GM19438 (cell line): ENCODE measurements around the gene OR13C2.
"Not testable (repeated sequence)": the region's sequence is repeated elsewhere in the genome, so short reads cannot be mapped to it uniquely, and the experiment has no call there.

ENCODE experiments used
- ATAC-seq: cut with Tn5 transposase; IDR thresholded peaks from one replicate; pipeline ENCODE4 v1.9.1; 2021; ENCODE audit warnings: low read depth; ENCODE audit not compliant: unreplicated experiment

The OR13C2 gene, protein sequence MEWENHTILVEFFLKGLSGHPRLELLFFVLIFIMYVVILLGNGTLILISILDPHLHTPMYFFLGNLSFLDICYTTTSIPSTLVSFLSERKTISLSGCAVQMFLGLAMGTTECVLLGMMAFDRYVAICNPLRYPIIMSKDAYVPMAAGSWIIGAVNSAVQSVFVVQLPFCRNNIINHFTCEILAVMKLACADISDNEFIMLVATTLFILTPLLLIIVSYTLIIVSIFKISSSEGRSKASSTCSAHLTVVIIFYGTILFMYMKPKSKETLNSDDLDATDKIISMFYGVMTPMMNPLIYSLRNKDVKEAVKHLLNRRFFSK

DNA sequence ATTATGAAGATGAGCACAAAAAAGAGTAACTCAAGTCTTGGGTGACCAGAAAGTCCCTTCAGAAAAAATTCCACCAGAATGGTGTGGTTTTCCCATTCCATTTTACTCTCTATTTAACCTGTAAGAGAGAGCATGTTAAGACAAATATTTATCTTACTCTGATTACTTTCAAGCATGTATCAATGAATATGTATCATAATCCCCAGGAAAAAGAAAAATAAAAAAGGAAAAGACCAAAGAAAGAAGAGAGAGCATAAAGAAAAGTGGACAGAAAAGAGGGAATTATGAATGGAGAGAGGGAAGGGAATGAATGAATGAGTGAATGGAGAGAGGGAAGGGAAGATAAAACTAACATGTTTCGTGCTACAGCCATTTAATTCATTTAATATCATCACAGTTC lies at the start of gene OR13C2:
TSS of gene OR13C2 (minus strand) at position 101 of the 400 bp plus-strand sequence. CDS start at position 101, 0 bp downstream.
- not testable (repeated sequence) for ATAC-seq

DNA sequence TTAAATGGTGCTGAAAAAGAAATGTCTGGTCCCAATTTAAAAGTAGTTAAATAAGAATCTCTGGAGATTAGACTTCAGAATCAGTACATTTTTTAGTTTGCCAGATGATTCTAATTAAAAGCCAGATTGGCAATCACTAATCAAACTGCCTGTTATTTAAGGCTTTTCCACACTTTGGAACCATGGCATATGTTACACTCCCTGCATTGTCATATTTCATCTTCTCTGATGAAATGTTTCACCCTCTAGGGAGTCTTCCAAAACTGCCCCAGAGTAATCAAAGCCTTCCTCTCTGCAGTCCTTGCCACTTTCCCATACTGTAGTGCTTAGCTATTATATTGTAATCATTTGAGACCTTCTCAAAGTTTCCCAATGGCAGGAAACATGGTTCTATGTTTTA lies 30.0 kb upstream of the OR13C2 start:
- ATAC-seq: no peak

DNA sequence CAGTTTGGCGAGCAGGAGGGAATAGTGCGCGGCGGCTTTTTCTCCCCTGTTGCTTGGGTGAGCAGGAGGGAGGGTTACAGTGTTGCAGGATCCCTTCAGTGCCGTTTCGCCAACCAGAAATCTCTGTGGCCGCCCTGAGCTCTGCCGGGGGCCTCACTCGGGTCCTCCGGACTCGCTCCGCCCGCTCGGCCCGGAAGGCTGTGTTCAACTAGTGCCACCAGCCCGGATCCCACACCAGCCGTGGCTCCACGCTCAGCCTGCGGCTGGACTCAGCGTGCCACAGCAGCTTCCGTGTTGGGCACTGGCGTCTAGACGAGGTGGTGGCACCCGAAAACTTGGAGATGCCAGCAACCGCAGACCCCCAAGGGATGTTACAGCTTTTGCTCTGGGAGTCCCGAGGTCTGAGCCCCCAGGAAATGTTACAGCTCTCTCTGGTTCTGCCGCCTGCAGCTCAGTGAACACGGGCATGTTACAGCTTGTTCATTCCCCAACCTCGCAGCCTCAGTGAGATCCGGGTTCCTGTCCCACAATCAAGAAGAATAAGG lies 28.6 kb upstream of the OR13C2 start:
- ATAC-seq: no peak

DNA sequence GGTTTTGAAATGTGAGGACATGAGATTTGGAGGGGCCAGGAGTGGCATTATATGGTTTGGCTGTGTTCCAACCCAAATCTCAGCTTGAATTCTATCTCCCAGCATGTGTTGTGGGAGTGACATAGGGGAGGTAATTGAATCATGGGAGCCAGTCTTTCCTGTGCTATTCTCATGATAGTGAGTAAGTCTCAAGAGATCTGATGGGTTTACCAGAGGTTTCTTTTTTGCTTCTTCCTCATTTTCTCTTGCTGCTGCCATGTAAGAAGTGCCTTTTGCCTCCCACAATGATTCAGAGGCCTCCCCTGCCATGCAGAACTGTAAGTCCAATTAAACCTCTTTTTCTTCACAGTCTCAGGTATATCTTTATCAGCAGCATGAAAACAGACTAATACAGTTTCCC lies 20.5 kb upstream of the OR13C2 start:
- not testable (repeated sequence) for ATAC-seq

DNA sequence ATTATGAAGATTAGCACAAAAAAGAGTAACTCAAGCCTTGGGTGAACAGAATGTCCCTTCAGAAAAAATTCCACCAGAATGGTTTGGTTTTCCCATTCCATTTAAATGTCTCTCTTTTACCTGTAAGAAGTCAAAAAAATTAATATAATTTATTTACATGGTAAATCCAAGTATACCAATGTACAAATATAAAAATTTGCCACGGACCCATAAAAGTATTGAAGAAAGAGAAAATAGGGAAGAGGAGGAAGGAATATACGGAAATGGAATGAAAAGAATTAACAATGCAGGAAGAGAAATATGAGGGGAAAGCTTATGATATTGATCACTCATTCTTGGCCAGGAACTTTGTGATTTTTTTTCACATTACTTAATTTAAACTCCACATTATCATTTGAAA lies 12.7 kb upstream of the OR13C2 start, which contains the start of gene OR13C9:
TSS of gene OR13C9 (minus strand) at position 101 of the 400 bp plus-strand sequence. CDS start at position 101, 0 bp downstream.
- ATAC-seq: no peak

DNA sequence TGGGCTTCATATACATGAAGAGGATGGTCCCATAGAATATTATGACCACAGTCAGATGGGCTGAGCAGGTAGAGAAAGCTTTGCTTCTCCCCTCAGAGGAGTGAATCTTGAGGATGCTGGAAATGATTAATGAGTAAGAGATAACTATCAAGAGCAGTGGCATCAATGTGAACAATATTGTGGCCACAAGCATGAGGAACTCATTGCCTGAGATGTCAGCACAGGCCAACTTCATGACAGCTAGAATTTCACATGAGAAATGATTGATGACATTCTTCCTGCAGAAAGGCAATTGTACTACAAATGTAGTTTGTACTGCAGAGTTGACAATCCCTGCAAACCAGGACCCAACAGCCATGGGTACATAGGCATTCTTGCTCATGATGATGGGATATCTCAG lies 12.0 kb upstream of the OR13C2 start:
- no peak for ATAC-seq

DNA sequence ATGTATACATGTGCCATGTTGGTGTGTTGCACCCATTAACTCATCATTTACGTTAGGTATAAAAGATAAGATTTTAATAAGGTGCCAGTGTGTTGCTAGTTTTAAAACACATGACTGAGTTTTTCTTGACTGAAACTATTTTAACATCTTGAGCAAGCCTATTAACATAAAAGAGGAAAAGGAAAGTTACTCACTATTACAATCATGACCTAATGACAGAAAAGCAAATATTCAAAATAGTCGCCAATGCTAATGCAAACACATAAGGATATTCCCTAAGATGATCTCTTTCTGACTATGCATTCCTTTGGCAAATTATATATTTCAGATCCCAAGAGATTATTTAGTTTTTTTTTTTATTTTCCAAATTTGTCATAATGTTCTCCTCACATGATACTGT lies 5.8 kb upstream of the OR13C2 start:
- no peak for ATAC-seq

DNA sequence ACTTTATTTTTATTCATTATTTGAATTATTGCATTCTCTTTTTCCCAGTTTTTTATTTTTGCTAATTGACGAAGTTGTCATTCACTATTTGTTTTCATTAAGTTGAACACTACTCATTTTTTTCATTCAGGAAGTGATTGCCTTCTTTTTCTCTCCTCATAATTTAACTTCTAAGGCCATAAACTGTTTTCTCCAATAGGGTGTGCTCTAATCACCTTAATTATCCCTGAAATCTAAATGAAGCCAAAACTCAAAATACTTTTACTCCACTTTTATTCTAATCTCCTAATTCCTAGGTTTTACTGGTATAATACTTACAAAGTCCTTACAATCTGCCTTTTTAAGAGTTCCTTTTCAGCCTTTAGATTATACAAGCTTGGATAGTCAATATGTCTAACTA lies 2.9 kb upstream of the OR13C2 start:
- ATAC-seq: no peak

DNA sequence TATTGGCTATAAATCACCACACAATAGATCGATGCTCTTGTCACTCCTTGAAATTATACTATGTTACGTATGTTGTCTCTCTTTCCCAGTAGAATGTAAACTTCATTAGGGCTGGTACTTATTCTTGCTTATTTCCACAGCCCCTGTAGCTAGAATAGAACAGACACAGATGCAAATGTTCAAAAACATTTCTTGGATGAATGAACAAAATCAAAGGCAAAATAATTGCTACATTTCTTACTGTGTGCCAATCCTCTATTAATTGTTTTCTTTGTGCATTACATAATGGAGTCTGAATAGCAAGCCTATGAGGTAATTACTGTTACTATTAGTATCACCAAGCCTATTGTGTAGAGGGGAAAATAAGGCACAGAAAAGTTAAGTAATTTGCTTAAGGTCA lies 725 bp upstream of the OR13C2 start:
- no peak for ATAC-seq

DNA sequence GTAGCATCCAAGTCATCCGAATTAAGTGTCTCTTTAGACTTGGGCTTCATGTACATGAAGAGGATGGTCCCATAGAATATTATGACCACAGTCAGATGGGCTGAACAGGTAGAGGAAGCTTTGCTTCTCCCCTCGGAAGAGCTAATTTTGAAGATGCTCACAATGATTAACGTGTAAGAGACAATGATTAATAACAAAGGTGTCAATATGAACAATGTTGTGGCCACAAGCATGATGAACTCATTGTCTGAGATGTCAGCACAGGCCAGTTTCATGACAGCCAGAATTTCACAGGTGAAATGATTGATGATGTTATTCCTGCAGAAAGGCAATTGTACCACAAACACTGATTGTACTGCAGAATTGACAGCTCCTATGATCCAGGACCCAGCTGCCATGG lies 626 bp downstream of the OR13C2 start:
- no peak for ATAC-seq

DNA sequence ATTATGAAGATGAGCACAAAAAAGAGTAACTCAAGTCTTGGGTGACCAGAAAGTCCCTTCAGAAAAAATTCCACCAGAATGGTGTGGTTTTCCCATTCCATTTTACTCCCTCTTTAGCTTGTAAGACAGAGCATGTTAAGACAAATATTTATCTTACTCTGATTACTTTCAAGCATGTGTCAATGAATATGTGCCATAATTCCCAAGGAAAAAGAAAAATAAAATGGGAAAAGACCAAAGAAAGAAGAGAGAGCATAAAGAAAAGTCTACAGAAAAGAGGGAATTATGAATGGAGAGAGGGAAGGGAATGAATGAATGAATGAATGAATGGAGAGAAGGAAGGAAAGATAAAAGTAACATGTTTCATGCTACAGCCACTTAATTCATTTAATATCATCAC lies 6.1 kb downstream of the OR13C2 start, which contains the start of gene OR13C5:
TSS of gene OR13C5 (minus strand) at position 101 of the 400 bp plus-strand sequence. CDS start at position 101, 0 bp downstream.
- ATAC-seq: not testable (repeated sequence)

DNA sequence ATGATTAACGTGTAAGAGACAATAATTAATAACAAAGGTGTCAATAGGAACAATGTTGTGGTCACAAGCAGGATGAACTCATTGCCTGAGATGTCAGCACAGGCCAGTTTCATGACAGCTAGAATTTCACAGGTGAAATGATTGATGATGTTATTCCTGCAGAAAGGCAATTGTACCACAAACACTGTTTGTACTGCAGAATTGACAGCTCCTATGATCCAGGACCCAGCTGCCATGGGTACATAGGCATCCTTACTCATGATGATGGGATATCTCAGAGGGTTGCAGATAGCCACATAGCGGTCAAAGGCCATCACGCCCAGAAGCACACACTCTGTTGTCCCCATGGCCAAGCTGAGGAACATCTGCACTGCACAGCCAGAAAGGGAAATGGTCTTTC lies 6.7 kb downstream of the OR13C2 start:
- ATAC-seq: not testable (repeated sequence)

DNA sequence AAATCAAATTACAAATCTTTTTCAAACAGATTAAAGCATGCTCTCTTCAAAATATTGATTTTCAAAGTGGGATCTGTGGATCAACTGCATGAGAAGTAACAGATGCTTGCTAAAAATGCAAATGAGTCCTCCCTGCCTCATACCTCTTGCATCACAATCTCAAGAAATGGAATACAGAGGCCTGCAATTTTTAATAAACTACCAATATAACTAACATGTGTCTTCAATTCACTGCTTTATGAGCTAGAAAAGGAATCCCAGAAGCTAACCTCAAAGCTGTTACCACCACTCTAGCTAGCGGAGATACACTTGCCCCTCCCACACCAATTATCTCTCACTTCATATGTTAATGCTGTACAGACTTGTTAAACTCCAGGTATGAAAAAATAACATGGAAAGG lies 15.8 kb downstream of the OR13C2 start:
- ATAC-seq: no peak

DNA sequence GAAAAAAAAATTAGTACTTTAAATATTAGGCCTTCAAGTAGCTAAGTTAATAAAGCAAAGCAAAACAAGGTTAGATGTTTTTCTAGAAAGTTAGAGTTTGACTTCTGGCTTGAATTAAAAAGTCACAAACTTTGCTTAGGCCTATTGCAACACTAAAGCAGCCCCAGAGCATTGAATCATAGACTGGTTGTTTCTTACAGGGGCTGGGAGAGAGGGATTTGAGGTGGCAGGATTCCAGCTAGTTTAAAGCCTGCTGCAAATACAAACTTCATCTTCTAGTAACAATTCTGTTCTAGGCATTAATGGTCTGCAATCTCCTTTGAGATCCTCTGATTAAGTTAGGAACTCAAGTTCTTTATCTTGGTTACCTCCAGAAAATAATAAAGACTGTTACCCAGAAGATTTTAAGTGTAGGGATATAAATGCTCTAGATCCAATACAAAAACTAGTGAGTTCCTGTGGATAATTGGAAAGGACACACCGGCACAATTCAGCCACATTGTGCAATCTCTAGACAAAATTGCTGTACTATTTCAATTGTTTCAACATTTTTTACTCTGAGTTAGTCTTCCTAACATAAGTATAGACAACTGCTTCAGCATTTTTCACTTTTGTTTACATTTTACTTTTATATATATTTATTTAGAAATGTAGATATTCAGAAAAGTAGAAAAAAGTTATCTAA lies 18.8 kb downstream of the OR13C2 start:
- no peak for ATAC-seq

DNA sequence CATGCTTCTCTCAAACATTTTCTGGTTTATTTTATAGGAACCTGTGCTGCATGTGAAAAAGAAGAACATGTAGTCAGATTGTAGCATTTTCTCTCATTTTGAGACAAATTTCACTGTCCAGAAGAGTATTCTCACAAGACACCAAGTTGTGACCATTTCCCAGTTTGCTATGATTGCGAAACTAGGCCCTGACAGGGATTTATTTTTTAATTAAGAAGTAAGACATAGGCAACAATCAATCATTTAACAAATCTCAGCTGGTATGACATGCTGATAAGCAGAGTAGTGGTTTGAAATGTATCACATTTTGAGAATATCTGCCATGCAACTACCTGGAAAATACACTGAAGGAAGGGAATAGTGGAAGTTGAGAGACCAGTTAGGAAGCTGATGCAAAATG lies 24.9 kb downstream of the OR13C2 start:
- no peak for ATAC-seq

DNA sequence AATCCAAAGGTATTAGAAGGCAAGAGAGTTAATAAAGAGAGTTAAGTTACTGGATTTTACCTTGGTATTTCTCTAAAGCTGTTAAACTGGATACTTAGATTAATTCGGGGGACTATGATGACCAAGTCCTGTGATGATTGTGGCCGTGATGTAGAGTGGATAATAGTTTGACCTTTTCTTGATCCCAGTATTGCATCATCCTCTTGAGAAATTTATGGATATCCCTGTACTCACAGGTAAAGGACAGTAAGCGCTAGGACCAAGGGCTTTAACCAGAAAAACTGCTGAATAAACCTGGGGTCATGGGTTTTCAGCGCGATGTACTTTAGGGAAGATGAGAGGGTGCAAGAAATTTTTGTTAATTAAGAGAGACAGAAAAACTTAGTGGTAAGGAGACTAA lies 28.2 kb downstream of the OR13C2 start:
- ATAC-seq: no peak

DNA sequence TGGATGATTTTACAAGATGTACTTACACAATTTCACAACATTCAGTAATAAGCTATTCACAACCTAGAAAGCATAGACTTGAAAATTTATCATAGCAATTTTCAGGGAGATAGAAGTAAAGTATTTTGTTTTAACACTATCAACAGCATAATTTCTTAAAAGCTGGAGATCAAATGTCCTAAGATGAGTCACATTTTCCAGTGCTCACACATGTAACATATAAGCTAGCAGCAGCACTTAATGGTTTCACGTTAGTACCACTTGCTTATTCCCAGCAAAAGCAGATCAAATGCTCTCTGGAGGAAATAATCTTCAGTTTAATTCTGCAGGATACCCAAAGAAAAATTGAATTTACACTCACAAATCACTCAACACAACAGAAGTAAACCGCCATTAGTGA lies 30.0 kb downstream of the OR13C2 start:
- no peak for ATAC-seq

DNA sequence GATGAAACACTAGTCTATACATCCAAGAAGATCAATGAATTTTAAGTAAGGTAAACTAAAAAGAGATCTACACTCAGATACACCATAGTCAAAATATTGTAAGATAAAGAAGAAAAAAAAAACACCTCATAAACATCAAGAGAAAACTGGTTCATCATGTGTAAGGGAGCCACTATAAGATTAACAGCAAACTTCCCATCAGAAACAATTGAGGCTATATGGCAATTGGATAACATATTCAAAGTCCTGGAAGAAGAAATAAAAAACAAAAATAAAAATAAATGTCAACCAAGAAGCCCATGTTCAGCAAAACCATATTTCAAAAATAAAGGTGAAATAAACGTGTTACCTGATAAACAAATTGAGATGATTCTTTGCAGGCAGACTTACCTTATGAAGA lies 32.8 kb downstream of the OR13C2 start:
- no peak for ATAC-seq

DNA sequence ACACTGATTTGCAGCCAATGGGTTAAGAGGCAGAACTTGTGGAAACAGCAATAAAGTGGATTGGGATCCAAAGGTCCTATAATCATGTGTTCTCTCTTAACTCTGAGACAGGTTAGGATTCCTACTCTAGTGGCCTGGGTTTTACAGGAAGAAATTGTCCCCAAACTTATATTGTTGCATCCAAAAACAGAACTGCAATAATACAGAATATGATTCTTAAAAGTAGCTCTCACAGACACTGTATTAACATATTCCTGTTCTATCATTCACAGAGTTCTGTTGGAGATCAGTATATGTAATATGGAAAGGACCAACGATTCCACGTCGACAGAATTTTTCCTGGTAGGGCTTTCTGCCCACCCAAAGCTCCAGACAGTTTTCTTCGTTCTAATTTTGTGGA lies 36.6 kb downstream of the OR13C2 start, which contains the start of gene OR13C8:
TSS of gene OR13C8 (plus strand) at position 301 of the 400 bp plus-strand sequence. CDS start at position 301, 0 bp downstream.
- no peak for ATAC-seq

DNA sequence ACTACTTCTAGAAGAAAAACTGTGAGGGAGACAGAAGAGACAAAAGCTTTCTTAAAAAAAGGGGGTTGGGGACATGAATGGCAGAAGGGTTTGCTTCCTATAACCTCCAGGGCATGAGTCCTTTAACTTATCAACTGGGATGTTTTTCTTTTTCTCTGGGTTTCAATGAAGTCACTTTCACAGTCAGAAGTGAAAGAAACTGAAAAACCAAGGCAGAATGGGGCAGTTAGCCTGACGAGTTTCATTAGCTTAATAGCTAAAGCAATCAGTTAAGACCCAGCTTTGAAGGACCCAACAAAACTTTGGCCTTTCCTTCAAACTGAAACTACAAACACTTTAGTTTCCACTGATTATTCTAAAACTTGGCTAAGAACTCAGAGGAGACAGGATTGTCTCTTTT lies 41.1 kb downstream of the OR13C2 start:
- no peak for ATAC-seq

DNA sequence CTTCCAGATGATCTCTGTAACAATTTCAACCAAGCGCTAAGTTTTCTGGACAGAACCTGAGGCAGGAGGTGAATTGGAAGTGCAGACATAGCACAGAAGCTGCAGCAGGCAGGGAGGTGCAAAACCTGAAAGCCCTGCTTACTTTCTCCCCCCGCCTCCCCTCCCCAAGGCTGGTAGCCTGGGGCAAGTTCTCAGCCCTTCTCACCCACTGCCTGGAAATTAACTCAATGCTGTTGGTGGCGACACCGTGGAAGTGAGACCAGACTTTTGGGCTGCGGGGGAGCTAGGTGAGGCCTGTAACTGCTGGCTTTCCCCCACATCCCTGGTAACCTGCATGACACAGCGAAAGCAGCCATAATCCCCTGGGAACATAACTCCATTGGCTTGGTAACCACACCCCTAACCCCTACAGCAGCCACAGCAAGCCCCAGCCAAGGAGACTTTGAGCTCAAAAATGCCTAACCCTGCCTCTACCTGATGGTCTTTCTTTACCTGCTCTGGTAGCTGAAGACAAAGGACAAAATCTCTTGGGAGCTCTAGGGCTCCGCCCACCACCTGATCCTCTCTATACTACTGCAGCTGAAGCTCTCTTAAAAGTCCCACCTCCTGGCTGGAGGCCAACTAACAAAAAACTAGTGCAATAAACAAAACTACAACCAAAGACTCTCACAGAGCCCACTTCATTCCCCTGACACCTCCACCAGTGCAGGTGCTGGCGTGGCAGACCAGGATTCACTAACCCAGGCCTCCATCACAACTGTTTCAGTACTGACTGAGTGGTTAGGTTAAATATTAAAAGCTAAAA lies 48.4 kb downstream of the OR13C2 start:
- peak; percentile 63 for ATAC-seq
